GM18909 (cell line): ENCODE data around the gene RUNX2.

Source experiments
- ATAC-seq: cut with Tn5 transposase; IDR thresholded peaks from one replicate; pipeline ENCODE4 v1.9.1; 2021; ENCODE audit warnings: mild to moderate bottlenecking; ENCODE audit not compliant: unreplicated experiment, poor library complexity

RUNX2 gene

DNA sequence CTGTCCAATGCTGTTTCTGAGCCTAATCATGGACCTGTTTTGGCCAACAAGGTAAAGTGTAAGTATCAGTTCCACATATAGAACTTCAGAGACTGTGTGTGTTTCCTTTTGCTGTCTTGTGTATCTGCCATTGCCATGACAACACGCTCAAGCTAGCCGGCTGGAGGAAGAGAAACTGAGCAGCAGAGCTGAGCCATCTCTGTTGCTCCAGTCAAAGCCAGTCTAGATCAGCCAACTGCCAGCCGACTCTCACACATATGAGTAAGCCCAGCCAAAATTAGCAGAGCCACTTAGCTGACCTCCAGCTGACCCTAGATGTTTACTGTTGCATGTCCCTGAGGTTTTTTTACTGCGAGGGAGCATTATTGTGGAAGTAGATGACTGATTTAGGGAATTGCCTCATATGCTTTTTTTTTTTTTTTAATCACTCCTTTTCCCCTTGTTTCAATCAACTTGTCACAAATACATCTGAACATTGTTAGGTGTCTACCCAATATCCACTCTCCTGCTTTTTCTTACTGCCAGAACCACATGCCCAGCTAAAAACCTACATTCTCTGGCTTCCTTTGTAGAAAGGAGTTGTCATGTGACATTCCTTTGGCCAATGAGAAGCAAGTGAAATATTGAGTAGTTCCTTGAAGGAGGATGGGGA lies 353.9 kb downstream of the RUNX2 start:
- peak; percentile 96 for ATAC-seq

DNA sequence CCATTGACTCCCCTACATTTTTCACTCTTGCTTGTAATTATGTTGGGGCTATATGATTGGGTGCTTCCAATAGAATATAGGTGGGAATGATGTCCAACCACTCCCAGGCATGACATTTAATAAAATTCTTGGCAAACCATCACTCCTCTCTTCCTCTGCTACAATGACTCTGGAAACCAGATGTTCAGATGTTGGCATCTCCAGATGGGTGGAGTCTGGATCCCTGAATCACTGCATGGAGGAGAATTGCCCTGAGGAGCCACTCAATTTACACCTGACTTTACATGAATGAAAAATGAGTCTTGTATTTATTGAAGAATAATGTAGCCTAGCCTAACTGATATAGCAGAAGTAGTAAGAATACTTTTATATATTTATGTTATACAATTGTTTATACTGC lies 356.3 kb downstream of the RUNX2 start:
- ATAC-seq = no peak

DNA sequence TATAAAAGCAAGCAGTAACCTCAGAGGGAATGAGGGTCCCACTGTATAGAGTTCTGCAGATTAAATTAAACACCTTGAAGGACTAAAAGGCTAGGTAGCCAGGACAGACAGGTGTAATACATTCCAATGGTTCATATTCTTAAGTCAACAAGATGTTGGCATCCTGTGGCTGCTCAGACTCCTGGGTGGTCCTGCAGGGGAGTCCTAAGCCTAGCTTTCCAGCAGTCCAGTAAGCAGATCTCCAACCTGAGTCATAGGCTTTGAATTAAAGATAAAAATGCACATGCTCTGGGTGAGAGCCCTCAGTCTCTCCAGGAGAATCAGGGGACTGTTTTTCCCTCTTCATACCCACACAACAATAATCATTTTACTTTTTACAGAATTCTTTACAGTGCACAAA lies 356.9 kb downstream of the RUNX2 start:
- no peak for ATAC-seq

DNA sequence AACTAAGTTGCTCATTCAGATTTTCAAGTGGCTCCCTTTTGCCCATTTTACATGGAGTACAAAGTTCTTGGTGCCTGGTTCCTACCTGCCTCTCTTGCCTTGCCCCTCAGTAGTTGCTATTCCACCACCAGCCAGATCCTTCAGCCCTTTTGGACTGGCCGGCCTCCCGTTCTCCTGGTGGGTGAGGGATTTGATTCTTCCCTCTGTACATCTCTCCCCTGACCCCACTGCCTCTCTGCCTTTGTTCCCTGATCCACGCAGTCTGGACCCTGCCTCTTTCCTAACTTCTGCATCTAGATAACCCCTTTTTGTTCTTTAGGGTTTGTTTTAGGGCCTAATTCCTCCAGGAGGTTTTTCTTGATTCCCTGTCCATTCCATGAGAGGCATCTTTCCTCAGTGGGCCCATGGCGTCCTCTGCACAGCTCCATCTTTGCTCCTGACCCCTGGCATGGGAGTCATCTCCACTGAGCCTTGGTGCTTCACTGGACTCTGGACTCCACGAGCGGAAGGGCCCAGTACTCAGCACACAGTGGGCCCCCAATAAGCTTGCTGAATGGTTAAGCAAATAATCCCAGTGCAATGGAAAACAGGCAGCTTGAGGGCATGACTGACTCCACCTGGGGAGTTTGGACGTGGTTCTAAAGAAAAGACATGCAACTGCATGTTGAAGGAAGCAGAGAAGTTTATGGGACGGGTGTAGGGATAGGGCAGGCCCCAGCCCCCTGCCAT lies 358.9 kb downstream of the RUNX2 start:
- no peak for ATAC-seq

DNA sequence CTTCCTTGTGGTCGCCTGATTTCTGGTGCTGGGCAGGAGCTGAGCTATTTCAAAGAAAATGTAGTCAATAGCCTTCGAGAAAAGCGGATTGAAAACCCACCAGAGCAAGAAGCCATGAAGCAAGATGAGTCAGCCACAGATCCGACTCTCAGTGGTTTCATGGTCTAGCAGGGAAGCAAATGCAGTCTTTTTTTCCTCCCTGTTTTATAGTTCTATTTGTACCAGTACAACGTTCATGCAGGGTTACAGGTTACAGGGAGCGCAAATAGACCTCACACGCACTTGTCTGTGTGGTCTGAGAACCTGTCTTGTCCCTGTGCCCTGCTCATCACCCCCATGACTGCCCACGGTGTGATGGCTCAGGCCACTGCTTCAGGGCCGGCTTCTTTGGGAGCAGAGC lies 359.4 kb downstream of the RUNX2 start:
- peak; percentile 93 for ATAC-seq

DNA sequence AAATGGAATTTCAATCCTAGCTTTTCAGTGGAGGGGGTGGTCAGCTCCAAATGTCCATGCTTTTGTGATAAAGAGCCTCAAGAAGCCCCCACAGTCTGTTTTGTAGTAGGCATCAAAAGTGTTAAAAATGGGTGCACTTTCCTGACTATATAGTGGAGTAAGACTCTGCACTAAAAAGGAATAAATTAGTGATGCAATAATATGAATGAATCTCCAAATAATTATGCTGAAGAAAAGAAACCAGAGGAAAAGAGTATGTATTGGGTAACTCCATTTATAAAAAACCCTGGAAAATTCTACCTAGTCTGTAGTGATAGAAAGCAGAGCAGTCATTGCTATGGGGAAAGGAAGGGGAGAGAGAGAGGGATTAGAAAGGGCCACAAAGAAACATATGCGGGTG lies 360.1 kb downstream of the RUNX2 start:
- ATAC-seq = no peak

DNA sequence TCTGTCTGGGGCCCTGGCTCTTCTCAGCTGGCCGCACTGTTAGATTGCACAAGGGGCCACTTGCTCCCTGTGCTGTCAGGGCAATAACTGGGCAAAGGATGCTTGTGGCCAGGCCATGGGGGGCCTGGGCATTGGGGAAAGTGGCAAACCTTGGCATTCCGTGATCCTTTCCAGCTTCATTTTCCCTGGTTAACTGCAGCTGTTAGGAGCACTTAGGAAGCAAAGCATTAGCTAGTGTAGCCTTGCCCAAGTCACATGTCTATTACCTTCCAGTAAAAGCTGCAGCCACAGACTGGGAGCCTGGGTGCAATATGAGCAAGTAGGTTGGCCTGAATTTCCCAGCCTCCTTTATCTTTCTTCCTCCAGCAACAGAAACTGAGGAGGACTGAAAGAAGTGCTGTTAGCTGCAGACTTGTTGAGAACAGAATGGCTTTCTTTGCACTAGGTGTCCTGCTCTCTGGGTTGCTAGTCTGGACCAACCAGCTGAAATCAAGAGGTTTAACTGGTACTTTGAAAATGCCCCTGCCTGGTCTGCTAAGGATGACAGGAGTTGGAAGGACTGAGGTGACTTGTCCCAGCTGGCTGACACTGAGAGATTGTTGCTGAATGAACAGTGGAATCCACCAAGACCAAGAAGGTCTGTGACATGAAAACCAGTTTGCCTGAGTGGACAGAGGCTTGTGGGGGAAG lies 361.9 kb downstream of the RUNX2 start:
- no peak for ATAC-seq

DNA sequence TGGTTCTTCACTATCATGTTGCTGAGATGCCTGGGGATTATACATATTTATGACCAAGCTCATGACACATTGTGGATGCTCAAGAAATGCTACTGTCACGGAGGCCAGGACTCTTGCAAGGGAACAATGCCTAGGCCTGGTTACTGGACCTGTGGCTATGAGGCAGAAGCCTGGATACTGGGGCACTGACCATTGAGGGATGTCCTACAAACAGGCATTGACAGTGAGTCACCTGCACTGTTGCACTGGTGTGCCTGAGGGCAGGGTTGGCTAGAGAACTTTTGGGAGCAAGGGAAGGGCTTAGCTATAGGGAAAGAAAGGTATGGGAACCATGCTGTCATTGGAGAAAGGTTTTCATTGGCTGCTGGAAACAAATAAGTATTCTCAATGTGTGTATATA lies 362.7 kb downstream of the RUNX2 start:
- no peak for ATAC-seq

DNA sequence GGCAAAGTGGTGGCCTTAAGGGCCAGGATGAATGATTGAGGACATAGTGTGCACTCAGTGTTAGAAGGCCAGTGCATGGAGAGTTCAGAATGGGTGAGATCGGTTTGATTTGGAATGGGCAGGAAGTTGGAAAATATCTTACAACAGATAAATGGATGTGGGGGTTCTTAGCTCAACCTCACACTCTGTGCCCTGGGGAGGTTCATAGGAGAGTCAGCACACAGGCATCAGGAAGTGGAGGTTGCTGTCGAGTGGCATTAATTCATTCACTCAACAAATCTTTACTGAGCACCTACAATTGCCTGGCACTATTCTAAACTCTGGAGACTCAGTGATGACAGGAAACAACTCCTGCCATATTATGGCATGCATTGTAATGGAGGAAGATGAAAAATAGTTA lies 363.3 kb downstream of the RUNX2 start:
- no peak for ATAC-seq

DNA sequence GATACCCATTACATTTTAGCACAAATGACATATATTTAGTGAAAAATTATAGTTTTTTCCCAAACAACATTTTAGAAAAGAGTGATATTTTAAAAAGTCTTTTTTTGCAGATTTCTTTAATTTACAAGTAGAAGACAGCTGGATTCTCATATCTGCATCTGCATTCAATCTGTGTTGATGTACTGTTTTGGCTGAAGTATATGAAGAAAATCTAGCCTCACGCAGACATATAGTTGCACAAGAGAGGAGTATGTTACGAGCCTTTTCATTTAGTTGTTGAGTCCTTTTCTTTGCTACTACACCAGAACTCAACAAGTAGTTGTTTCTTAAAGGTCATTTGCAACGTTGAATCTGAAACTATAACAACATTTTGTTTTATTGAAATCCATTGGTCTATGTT lies 363.9 kb downstream of the RUNX2 start:
- ATAC-seq = no peak

DNA sequence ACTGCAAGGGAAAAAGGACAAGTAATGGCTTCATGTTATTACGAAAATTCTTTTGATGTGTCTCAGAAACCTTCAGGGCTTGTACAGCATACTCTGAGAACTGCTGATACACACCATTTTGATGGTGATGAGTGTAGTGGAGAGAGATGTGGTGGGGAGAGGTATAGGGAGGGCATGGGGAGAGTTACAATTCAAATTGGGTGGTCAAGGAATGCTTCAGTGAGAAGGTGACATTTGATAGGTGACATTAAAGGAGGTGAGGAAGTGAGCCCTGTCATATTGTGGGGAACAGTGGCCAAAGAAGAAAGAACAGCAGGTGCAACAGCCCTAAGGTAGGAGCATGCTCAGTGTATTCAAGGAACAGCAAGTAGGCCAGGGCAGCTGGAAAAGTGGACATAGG lies 368.6 kb downstream of the RUNX2 start:
- ATAC-seq = no peak

DNA sequence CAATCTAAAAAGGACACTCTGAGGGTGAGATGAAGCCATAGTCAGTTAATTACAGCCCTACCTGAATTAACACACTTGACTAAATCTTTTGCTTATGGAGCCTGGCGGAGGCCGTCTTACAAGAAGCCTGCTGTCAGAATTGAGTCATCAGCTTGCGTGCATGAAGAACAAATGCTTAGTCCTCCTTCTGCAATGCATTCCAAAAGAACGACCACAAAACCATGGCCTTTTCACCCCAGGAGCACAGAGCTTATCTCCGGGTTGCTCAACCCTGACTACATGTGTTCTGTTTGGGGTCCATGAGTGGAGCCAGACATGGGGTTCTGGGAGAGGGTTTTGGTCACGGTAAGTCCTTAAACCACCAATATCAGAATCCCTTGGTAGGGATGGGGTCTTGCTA lies 369.5 kb downstream of the RUNX2 start:
- peak; percentile 60 for ATAC-seq

DNA sequence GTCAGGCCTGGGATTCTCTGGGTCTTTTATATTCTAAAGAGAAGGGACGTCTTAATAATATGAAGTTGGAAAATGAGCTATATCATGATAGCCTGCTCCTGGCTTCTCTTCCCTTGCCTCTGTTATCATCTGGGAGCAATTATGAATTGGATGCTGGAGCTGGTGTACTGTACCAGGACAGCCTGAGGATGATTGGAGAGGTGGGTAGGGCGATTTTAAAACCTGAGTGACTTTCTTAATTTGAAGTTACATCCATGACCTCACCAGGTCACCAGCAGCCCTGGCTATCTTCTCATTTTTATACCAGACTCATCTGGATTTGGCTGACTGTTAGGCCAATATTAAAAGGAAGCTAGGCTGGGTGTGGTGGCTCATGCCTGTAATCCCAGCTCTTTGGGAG lies 369.9 kb downstream of the RUNX2 start:
- no peak for ATAC-seq

DNA sequence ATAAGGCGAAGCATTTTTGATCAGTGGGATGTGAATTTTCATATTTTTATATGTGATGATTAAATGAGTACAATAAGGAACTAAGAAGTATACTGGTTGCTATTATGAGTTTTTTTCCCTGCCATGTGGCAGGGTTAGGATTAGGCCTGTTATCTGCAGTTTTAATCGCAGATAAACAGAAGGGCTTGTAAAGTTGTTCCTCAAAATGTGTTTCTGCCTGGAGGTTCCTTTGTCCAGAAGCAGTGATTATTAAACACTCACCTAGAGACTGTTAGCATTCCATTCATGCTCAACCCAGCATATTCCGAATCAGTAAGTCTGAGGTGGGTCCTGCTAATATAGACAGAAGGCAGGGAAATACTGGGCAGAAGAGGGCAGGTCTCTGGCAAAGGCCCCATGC lies 371.5 kb downstream of the RUNX2 start:
- no peak for ATAC-seq

DNA sequence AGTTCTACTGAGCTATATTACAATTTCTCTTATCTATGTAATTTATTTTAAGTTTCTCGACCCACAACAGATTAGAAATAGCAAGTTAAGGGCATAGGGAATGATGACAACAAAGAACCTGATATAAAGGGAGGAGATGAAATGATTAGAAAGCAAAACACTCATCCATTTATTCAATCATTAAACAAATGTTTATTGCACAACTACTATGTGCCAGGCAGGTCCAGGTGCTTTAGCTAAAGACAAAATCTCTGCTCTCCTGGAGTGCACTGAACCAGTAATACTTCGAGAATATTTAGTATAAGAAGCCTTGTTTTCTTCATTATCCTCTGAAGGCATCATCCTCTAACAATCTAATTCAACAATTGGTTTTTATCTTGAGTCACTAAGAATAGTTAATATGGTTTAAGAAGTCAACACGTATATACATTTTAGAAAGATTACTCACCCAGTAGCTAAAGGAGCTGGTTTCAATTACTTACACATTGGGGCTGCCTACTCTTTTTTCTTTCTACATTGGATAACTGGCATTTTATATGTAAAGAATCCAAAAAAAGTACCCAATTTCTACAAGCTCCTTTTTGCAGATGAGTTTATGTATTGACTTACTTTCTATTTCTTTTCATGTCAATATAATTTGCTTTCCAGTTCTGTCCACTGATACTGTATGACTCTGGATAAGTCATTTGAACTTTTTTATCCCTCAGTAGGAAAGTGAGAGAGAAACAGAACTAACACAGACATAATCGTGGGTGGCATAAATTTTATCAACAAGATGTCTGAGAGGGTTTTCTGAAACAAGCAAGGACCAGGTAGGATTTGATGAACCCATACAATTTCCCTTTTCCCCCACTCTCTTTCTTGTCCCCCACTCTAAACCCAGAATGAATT lies 375.0 kb downstream of the RUNX2 start:
- no peak for ATAC-seq

DNA sequence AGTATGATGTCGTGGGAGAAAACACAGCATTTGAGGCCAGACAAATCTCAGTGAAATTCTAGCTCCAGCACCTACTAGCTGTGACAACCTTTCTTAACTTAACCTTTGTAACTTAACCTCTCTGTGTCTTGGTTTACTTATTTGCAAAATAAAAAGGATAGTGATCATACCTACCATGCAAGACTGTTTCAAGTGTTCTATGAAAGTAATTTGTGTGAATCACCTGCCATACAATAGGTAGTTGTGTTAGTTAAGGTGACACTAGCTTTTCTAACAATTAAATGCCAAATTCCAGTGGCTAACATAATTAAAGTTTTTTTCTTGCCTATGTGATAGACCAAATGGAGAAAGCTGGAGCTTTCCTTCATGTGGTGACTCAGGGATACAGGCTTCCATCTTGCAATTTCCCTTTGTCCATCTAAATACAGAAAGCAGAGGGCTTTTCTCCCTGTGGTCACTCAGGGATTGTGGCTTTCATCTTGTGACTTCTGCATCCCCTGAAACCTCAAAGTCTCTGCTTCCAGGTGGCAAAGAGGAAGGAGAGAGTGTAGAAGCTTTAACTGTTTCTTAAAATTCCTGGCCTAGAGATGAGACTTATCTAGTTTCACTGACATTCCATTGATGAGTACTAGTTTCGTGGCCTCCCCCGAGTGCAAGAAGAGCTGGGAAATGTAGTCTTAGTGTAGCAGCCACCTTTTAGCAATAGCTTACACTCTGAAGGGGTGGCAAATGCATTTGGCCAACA lies 376.1 kb downstream of the RUNX2 start:
- no peak for ATAC-seq

DNA sequence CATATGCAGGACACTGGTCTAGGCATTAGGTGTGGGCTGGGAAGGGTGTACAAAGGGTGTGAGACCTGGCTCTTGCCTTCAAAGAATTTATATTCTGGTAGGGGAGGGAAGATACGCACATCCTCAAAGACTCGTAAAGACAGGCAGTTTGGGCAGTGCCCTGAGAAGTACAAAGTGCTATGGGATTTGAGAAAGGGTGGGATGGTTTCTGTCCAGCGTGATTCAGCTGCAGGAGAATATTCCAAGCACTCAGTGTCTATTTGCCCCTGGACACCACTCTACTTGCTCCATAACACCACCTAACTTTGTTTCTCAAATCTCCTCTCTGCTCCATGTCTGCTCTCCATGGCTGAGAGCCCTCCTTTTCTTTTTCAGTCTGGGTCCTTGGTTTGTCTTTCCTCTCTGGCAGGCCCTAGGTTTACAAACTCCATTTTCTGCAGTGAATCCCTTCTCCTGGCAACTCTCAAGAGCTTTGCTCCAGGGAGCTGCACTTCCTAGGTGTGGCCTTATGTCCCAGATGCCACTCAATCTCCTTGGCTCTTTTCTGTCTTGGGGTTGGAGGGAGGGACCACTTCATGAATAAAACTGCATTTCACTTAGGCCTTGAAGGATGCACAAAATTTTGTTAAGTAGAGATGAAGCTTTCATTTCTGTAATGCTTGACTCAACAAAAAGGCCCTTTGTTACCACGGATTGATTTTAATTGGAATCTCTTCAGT lies 377.2 kb downstream of the RUNX2 start:
- no peak for ATAC-seq

DNA sequence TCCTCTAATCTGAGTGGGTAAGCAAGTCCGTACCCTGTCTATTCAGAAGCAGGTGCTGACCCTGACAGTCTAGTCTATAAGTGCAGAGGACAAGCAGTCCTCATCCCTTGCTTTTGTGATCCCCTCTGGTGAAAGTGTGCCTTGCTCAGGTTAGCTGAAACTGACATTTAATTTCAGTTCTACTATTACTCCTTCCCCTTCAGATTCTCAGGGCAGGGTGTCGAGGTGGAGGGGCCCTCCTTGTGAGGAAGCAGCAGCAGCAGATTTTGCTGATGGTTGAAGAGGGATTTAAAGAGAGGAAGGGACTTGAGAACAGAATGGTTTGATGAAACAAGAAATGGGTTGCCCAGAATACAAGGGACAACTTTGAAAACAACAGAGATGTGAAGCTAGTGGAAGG lies 378.2 kb downstream of the RUNX2 start:
- ATAC-seq = peak; percentile 36

DNA sequence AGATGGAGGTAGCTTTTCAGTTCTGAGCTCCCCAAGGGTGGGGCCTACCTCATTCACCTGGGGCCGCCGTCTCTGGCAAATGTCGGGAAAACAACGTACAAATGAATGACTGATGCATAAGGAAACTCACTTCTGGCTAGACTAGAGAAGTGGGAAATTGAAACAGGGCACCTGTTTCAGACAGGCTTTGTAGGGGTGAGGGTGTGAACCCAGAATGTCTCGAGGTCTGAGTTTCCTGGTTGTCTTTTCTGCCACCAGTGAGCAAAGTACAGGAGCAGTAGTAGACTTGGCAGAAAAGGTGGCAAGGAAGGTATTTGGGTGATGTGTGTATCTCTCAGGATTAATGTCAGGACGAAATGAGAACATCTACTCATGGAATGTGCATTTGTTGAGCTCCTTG lies 379.0 kb downstream of the RUNX2 start:
- no peak for ATAC-seq
